Gastroesophageal sphincter (tissue), 4 donors: ENCODE results near the gene SSH3. TPM values are rescaled to one million over a fixed set of nuclear protein-coding genes. Genes with fewer than 3 reads are reported as not detected.

Experiments
- ATAC-seq: fragments of 150-250 bp; one replicate; pipeline ENCODE4 v1.9.1; 2016; ENCODE audit warnings: mild to moderate bottlenecking, moderate library complexity
- H3K27ac ChIP-seq, 4 donors: fragments of 200-600 bp; sonication (generic) in 3 of 4; 1 replicate in 3 of 4; 2 replicates in 1 of 4; pipeline ENCODE4 v1.5.1; 2016 to 2019
- H3K27me3 ChIP-seq: fragments of 200-600 bp; sonication (generic); one replicate; pipeline ENCODE4 v1.5.1; 2019
- H3K36me3 ChIP-seq, 2 donors: fragments of 200-600 bp; sonication (generic); one replicate each; pipeline ENCODE4 v1.5.1; 2019; ENCODE audit warnings: control low read depth in 1 of 2
- H3K4me1 ChIP-seq, 3 donors: fragments of 200-600 bp; sonication (generic); 1 replicate in 2 of 3; 2 replicates in 1 of 3; pipeline ENCODE4 v1.5.1; 2016 to 2019; ENCODE audit warnings: control low read depth in 2 of 3
- H3K4me3 ChIP-seq, 2 donors: fragments of 200-600 bp; sonication (generic); one replicate each; pipeline ENCODE4 v1.5.1; 2019; ENCODE audit warnings: mild to moderate bottlenecking in 1 of 2, moderate library complexity in 1 of 2
- H3K9me3 ChIP-seq, 3 donors: fragments of 200-600 bp; sonication (generic); one replicate each; pipeline ENCODE4 v1.5.1; 2017 to 2019; ENCODE audit warnings: control low read depth in 2 of 3
- EP300 ChIP-seq: sonication (generic); formaldehyde crosslinking; IDR thresholded peaks from one replicate; pipeline ENCODE4 v1.6.1; 2017; ENCODE audit warnings: antibody characterized with exemption, mild to moderate bottlenecking
- POLR2A ChIP-seq, 2 donors: fragments of 450-650 bp; IDR thresholded peaks; one replicate each; pipeline ENCODE4 v1.6.1; 2017; ENCODE audit warnings: antibody characterized with exemption in 2 of 2, mild to moderate bottlenecking in 2 of 2, moderate library complexity in 1 of 2
- POLR2AphosphoS5 ChIP-seq: sonication (generic); formaldehyde crosslinking; IDR thresholded peaks from one replicate; pipeline ENCODE4 v1.6.1; 2017; ENCODE audit warnings: antibody characterized with exemption
- WGBS, 2 donors: methylation state at CpG; one replicate each; pipeline ENCODE4 v1.1.5; 2018; ENCODE audit warnings: low coverage in 1 of 2; 5-methylcytosine and 5-hydroxymethylcytosine counted together
- total RNA-seq, 4 donors: library from RNA; depleted of rRNA; stranded (reverse); fragments of >200 nt; gene quantifications; one replicate each; pipeline ENCODE4 v1.1.0, GENCODE V29; 2016
- TF ChIP-seq, protein P1 (sequence below), 4 experiments: fragments of 200-600 bp in 2 of 4; fragments of 450-650 bp in 2 of 4; sonication (generic) in 1 of 4; IDR thresholded peaks; one replicate each; pipeline ENCODE4 v1.5.1; 2017 to 2019; ENCODE audit warnings: antibody characterized with exemption in 4 of 4, mild to moderate bottlenecking in 2 of 4, moderate library complexity in 2 of 4

Gene SSH3
- total RNA-seq, 4 donors from 2014 or later: 33.9 to 58.4 (median 41.9) TPM

DNA sequence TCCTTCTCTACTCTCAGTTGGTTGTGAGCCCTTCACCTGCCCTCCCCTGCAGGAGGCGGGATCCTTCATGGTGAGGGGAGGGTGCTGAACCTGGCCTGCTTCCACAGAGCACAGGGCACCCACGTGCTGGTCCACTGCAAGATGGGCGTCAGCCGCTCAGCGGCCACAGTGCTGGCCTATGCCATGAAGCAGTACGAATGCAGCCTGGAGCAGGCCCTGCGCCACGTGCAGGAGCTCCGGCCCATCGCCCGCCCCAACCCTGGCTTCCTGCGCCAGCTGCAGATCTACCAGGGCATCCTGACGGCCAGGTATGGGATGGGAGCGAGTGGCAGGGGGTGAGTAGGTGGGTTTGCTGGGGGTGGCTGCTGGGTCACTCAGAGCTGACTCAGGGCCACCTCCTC is 6.3 kb downstream of the SSH3 start:
- no peak for ATAC-seq
- no CpG with 5 or more reads among the region's 14 CpGs for WGBS, 2 donors

DNA sequence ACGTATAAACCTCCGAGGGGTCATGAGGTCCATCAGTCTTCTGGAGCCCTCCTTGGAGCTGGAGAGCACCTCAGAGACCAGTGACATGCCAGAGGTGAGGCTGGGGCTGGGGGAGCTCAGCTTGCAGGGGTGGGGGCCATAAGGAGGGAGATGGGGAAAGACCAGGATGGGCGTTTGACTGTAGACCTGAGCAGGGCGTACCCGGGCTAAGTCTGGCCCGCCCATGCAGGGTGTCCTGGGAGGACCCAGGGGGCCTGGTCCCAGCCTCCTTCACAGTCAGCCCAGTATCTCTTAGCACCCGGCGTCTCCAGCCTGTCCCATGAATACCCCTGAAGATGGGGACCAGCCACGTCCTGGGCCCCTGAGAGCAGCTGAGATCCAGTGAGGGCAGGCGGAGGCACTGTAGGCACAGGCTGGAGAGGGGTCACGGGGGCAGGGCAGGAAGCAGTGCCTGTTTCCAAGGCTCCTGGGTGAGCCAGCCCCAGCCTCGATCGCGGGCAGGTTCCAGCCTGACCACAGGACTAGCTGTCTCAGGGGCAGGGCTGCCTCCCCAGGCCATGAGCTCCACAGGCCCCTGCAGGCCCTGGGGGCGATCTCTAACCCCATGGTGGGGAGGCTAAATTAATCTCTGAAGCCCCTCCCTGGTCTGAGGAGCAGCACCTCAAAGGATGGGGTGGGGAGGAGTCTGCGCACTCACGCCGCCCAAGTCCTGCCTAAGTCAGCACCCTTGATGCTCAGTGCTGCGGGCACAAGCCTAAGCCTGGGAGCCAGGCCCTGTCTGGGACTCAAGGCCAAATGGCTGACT is 7.1 kb downstream of the SSH3 start:
- peaks cover 0 to 55% of the 10 kb centered on the region in 2 donors for H3K36me3 ChIP-seq
- H3K27ac ChIP-seq: no peak overlapping the region
- ATAC-seq: no peak
- H3K27me3 ChIP-seq: no peaks in the 10 kb centered on the region
- H3K4me1 ChIP-seq: peaks cover 0 to 2% (median 0%) of the 10 kb centered on the region in 3 donors
- 94% methylated on average over 2 of the region's 19 CpGs; no CpG with 5 or more reads in 1 of the 2 donors for WGBS, 2 donors
- no peak overlapping the region for H3K4me3 ChIP-seq
- no peaks in the 10 kb centered on the region for H3K9me3 ChIP-seq
- TF ChIP-seq EP300 (no peak), POLR2A (IDR thresholded peaks at IDR 0.05) (no peak), POLR2AphosphoS5 (no peak)
- TF ChIP-seq, protein P1, sequence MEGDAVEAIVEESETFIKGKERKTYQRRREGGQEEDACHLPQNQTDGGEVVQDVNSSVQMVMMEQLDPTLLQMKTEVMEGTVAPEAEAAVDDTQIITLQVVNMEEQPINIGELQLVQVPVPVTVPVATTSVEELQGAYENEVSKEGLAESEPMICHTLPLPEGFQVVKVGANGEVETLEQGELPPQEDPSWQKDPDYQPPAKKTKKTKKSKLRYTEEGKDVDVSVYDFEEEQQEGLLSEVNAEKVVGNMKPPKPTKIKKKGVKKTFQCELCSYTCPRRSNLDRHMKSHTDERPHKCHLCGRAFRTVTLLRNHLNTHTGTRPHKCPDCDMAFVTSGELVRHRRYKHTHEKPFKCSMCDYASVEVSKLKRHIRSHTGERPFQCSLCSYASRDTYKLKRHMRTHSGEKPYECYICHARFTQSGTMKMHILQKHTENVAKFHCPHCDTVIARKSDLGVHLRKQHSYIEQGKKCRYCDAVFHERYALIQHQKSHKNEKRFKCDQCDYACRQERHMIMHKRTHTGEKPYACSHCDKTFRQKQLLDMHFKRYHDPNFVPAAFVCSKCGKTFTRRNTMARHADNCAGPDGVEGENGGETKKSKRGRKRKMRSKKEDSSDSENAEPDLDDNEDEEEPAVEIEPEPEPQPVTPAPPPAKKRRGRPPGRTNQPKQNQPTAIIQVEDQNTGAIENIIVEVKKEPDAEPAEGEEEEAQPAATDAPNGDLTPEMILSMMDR (IDR thresholded peaks at IDR 0.05): no peak

More for the DNA sequence above, 6.3 kb downstream of the SSH3 start:
- Histone ChIP-seq H3K27me3 (no peaks in the 10 kb centered on the region), H3K9me3 (no peaks in the 10 kb centered on the region), H3K4me3 (no peak overlapping the region), H3K4me1 (peaks cover 0 to 10% (median 2%) of the 10 kb centered on the region in 3 donors), H3K27ac (no peak overlapping the region), H3K36me3 (peaks cover 0 to 55% of the 10 kb centered on the region in 2 donors)
- no peak for TF ChIP-seq POLR2A (IDR thresholded peaks at IDR 0.05)
- TF ChIP-seq, protein P1 (IDR thresholded peaks at IDR 0.05): no peak
- no peak for TF ChIP-seq EP300
- no peak for TF ChIP-seq POLR2AphosphoS5

DNA sequence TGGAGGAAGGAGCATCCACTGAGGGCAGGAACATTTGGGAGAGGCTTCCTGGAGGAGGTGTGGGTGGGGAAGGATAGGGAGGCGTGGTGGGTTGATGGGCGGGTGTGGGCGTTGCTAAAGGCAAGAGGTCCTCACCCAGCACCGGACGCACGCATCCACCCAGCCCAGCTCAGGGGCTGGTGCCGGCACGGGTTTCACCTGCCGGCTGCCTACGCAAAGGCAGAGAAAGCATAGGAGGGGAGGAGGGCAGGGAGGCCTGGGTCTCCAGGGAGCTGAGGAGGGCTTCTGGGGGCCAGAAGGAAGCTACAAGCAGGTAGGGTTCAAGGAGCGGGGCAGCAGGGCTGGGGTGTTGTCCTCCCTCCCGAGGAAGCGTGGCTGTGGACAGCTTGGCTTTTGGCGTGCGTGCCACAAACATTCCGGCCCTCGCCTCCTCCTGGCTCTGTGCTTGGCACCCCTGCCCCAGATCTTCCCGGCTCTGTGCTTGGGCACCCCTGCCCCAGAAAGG is 7.8 kb downstream of the SSH3 start:
- H3K9me3 ChIP-seq: no peaks in the 10 kb centered on the region

DNA sequence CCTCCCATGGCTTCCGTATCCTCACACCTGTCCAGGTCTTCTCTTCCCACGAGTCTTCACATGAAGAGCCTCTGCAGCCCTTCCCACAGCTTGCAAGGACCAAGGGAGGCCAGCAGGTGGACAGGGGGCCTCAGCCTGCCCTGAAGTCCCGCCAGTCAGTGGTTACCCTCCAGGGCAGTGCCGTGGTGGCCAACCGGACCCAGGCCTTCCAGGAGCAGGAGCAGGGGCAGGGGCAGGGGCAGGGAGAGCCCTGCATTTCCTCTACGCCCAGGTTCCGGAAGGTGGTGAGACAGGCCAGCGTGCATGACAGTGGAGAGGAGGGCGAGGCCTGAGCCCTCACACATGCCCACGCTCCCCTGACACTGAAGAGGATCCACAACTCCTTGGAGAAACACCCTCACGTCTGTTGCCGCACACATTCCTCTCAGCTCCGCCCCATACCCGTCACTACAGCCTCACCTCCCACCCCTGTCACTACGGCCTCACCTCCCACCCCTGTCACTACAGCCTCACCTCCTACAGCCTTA is 8.3 kb downstream of the SSH3 start:
- Histone ChIP-seq H3K4me1 (peaks cover 0 to 4% (median 0%) of the 10 kb centered on the region in 3 donors), H3K4me3 (no peak overlapping the region), H3K9me3 (no peaks in the 10 kb centered on the region), H3K27me3 (no peaks in the 10 kb centered on the region), H3K27ac (no peak overlapping the region), H3K36me3 (peaks cover 0 to 53% of the 10 kb centered on the region in 2 donors)
- no peak for ATAC-seq
- TF ChIP-seq, protein P1 (IDR thresholded peaks at IDR 0.05): no peak
- TF ChIP-seq POLR2AphosphoS5 (no peak), EP300 (no peak), POLR2A (IDR thresholded peaks at IDR 0.05) (no peak)
- WGBS, 2 donors: 80 to 93% methylated on average over 6 to 9 of the region's 15 CpGs

More for the DNA sequence above, 7.8 kb downstream of the SSH3 start:
- peaks cover 0 to 55% of the 10 kb centered on the region in 2 donors for H3K36me3 ChIP-seq
- TF ChIP-seq POLR2A (IDR thresholded peaks at IDR 0.05) (no peak), POLR2AphosphoS5 (no peak), EP300 (no peak)
- TF ChIP-seq, protein P1 (IDR thresholded peaks at IDR 0.05): no peak
- H3K27me3 ChIP-seq: no peaks in the 10 kb centered on the region
- WGBS, 2 donors: 83 to 91% methylated on average over 2 to 7 of the region's 18 CpGs
- H3K4me3 ChIP-seq: no peak overlapping the region
- no peak for ATAC-seq
- no peak overlapping the region for H3K27ac ChIP-seq
- no peaks in the 10 kb centered on the region for H3K4me1 ChIP-seq
